NOMO-1 treated with DMSO at 0.1 percent for 48 hours (cell line): Measurements from ENCODE around the gene LRRC2.
A peak's percentile ranks its signal among the peaks of the same experiment; 100 is the strongest.
"Not testable (repeated sequence)": the region's sequence is repeated elsewhere in the genome, so short reads cannot be mapped to it uniquely, and the experiment has no call there.

Experiments
- DNase-seq: peaks from one replicate; lab custom pipeline; 2025; ENCODE audit not compliant: unreplicated experiment; lab: John Stamatoyannopoulos, UW

Gene LRRC2

GRCh38 chr3:46535746-46536145 lies 30.4 kb downstream of the LRRC2 start:
- no peak for DNase-seq

GRCh38 chr3:46533091-46533490 lies 33.0 kb downstream of the LRRC2 start:
- DNase-seq: no peak

- no peak for DNase-seq
Measured at GRCh38 chr3:46527239-46527638, 38.9 kb downstream of the LRRC2 start.

- DNase-seq: no peak
Measured at GRCh38 chr3:46524832-46525231, 41.3 kb downstream of the LRRC2 start.

- DNase-seq: no peak
Measured at GRCh38 chr3:46524008-46524407, 42.1 kb downstream of the LRRC2 start.

GRCh38 chr3:46523556-46523955 lies 42.5 kb downstream of the LRRC2 start:
- DNase-seq: no peak

GRCh38 chr3:46522201-46522600 lies 43.9 kb downstream of the LRRC2 start:
- not testable (repeated sequence) for DNase-seq

- DNase-seq: no peak
Measured at GRCh38 chr3:46521096-46521495, 45.0 kb downstream of the LRRC2 start.

- DNase-seq: no peak
Measured at GRCh38 chr3:46520531-46520930, 45.6 kb downstream of the LRRC2 start.

GRCh38 chr3:46519952-46520351 lies 46.1 kb downstream of the LRRC2 start:
- no peak for DNase-seq

- no peak for DNase-seq
Measured at GRCh38 chr3:46517784-46518181, 48.3 kb downstream of the LRRC2 start.

GRCh38 chr3:46517016-46517783 lies 48.9 kb downstream of the LRRC2 start:
- DNase-seq: no peak

- no peak for DNase-seq
Measured at GRCh38 chr3:46516521-46516920, 49.6 kb downstream of the LRRC2 start.

- peak; percentile 77 for DNase-seq
Measured at GRCh38 chr3:46512191-46512749, 53.8 kb downstream of the LRRC2 start.

GRCh38 chr3:46509661-46510187 lies 56.4 kb downstream of the LRRC2 start:
- DNase-seq: no peak

GRCh38 chr3:46508850-46509591 lies 57.1 kb downstream of the LRRC2 start:
- no peak for DNase-seq

GRCh38 chr3:46506526-46506925 lies 59.6 kb downstream of the LRRC2 start:
- no peak for DNase-seq

- no peak for DNase-seq
Measured at GRCh38 chr3:46505953-46506352, 60.1 kb downstream of the LRRC2 start.

- DNase-seq: no peak
Measured at GRCh38 chr3:46504789-46505188, 61.3 kb downstream of the LRRC2 start.

GRCh38 chr3:46503200-46503874 lies 62.8 kb downstream of the LRRC2 start:
- DNase-seq: peak; percentile 6

GRCh38 chr3:46501702-46502101 lies 64.4 kb downstream of the LRRC2 start:
- no peak for DNase-seq
